GM18951 (cell line): ENCODE data around the gene SLC11A1.

Source experiments
- POLR2A ChIP-seq: IDR thresholded peaks from 4 replicates; pipeline ENCODE4 v1.6.1; 2011; ENCODE audit warnings: mild to moderate bottlenecking; ENCODE audit not compliant: insufficient read length, insufficient read depth; ENCODE audit errors: extremely low read depth
- in situ Hi-C: fragments of 300-500 bp; cut with MboI; formaldehyde crosslinking; loops from one replicate; pipeline ENCODE4 v1.12.0; 2022; ENCODE audit warnings: low sequenced_read_pairs, mixed read lengths, inconsistent platforms; ENCODE audit not compliant: unreplicated experiment

The SLC11A1 gene

DNA sequence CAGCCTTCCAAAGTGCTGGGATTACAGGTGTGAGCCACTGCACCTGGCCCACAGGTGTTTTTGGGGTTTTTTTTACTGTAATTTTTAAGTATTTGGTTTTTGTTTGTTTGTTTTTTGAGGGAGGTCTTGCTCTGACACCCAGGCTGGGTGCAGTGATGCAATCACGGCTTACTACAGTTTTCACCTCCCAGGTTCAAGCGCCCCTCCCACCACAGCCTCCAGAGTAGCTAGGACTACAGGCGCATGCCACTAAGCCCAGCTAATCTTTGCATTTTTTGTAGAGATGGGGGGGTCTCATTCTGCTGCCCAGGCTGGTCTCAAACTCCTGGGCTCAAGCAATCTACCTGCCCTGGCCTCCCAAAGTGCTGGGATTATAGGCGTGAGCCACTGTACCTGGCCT, 7.3 kb upstream of the SLC11A1 start:
- in situ Hi-C loops = no loop called here
- no peak for TF ChIP-seq POLR2A

DNA sequence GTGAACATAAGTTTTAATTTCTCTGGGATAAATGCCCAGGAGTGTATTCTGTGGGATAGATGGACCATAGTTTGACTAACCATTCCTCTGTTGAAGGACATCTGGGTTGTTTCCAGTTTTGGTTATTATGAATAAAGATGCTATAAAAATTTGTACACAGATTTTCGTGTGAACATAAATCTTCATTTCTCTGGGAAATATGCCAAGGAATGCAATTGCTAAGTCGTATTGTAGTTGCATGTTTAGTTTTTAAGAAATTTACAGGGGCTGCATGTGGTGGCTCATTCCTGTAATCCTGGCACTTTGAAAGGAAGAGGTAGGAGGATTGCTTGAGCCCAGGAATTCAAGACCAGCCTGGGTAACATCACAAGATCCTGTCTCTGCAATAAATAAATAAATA, 6.9 kb upstream of the SLC11A1 start:
- no peak for TF ChIP-seq POLR2A
- in situ Hi-C loops = no loop called here

DNA sequence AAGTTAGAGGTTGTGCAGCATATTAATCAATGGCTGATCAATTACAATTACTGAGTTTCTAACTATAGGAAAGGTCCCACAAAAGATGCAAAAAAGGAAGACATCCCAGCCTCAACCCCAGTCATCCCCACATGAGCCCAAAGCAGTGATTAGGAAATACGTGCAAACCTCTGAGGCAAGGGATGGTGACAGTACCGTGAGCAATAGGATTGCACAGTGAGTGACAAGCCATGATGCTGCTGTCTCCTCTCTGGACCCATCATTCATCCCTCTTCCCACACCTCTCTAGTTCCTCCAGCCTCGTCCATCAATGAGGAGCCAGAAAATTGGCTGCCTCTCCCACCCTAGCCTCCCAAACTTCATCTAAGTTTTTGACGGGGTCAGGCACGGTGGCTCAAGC, 4.0 kb upstream of the SLC11A1 start:
- TF ChIP-seq POLR2A = no peak
- in situ Hi-C loops = no loop called here

DNA sequence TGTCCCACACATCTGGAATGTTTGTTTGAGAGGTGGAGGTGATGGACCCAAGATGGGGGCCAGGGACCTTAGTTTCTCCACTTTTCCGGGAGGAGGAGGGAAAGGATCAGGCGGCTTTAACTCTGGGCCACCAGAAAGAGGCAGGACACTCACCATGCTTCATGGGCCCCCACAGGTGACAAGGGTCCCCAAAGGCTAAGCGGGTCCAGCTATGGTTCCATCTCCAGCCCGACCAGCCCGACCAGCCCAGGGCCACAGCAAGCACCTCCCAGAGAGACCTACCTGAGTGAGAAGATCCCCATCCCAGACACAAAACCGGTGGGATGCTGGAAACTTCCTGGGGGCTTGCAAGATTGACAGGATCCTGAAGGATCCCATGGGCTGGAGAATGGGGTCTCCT, 712 bp downstream of the SLC11A1 start:
- no peak for TF ChIP-seq POLR2A
- in situ Hi-C loops = loop anchor here (10.0 kb wide), 1 partner anchor 68 kb away; no protein-coding TSS in a partner anchor

DNA sequence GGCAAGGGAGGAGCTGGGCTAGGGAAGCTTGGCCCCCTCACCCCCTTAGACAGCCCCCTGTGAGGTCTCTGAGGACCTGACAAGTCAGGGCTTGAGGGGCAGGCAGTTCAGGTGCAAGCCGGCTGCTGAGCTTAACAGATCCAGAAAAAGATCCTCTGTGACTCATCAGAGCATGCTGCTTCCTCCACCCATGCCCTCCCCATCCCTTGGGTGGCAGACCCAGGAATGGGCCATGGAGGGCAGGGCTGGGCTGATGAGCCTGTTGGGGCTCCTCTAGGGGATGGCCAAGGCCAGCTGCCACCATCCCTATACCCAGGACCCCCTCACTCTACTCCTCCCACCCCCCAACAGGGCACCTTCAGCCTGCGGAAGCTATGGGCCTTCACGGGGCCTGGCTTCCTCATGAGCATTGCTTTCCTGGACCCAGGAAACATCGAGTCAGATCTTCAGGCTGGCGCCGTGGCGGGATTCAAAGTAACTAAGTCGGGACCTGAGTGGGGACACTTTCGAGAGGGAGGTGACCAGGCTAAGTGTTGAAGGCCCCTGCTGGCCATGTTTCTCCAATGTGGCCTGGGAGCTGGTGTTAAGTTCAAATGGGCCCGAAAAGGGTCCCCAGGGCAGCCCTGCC, 1.9 kb downstream of the SLC11A1 start:
- no peak for TF ChIP-seq POLR2A
- in situ Hi-C loops = loop anchor here (10.0 kb wide), 1 partner anchor 69 kb away; no protein-coding TSS in a partner anchor

DNA sequence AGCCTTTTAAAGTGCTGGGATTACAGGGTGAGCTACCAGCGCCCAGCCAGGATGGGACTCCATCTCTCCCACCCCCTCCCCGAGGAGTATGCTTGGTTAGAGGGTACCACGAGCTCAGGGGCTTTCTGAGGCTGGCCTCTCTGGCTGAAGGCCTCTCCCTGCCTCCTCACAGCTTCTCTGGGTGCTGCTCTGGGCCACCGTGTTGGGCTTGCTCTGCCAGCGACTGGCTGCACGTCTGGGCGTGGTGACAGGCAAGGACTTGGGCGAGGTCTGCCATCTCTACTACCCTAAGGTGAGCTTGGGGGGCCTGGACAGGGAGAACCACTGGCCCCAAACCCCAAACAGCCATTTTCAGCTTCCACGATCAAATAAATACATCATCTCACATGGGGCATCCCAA, 2.9 kb downstream of the SLC11A1 start:
- TF ChIP-seq POLR2A = no peak
- in situ Hi-C loops = loop anchor here (10.0 kb wide), 1 partner anchor 70 kb away; no protein-coding TSS in a partner anchor

DNA sequence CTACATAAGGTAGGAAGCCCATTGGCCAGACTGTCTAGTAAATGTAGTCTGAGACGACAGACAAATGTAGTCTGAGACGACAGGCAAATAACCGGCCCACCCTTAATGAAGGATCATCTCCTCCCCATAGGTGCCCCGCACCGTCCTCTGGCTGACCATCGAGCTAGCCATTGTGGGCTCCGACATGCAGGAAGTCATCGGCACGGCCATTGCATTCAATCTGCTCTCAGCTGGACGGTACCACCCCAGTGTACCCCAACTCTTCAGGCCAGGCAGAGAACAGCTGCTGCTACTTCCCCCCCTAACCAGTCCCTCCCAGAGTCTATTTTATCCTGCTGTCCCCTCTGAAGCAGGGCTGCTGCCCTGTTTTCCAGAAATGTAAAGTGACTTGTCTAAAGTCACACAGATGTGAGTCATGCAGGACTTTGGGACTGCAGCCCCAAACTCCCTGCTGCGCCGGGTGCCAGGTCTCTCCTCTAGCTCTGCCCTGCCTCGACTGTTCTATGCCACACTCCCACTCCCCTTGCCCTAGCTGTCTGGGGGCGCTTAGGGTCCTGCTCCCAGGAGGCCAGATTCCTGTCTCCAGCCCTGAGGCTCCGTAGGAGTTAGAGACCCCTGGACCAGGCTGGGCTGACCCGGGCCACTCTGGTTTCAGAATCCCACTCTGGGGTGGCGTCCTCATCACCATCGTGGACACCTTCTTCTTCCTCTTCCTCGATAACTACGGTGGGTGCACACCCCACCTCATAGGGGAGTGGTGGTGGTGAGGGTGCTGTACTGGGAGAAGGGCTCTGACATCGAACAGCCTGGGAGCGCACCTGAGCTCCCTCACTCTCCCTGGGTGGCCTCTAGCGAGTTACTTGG, 4.7 kb downstream of the SLC11A1 start:
- in situ Hi-C loops = loop anchor here (10.0 kb wide), 1 partner anchor 72 kb away; no protein-coding TSS in a partner anchor
- TF ChIP-seq POLR2A = no peak

DNA sequence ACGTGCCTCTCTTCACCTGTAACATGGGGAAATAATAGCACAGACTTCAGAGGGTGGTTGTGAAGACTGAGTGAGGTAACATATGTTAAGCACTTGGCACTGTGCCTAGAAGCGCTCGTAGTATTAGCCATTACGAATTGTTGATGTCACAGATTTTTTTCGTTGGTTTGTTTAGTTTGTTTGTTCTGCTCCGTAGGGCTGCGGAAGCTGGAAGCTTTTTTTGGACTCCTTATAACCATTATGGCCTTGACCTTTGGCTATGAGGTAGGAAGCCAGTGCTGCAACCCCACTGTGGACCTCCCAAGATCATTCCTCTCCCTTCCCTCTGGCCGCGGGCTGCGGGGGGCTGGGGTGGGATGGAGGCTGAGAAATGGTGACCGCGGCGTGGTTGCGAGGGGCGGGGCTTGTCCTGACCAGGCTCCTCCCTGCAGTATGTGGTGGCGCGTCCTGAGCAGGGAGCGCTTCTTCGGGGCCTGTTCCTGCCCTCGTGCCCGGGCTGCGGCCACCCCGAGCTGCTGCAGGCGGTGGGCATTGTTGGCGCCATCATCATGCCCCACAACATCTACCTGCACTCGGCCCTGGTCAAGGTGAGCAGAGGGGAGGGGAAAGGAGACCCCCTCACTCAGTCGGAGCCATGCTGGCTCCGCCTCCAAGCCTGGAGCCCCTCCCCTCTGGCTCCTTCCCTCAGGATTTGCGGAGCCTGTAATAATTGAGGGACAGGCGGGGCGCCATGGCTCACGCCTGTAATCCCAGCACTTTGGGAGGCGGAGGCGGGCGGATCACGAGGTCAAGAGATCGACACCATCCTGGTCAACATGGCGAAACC, 5.5 kb downstream of the SLC11A1 start:
- no peak for TF ChIP-seq POLR2A
- in situ Hi-C loops = loop anchor here (10.0 kb wide), 1 partner anchor 73 kb away; no protein-coding TSS in a partner anchor

DNA sequence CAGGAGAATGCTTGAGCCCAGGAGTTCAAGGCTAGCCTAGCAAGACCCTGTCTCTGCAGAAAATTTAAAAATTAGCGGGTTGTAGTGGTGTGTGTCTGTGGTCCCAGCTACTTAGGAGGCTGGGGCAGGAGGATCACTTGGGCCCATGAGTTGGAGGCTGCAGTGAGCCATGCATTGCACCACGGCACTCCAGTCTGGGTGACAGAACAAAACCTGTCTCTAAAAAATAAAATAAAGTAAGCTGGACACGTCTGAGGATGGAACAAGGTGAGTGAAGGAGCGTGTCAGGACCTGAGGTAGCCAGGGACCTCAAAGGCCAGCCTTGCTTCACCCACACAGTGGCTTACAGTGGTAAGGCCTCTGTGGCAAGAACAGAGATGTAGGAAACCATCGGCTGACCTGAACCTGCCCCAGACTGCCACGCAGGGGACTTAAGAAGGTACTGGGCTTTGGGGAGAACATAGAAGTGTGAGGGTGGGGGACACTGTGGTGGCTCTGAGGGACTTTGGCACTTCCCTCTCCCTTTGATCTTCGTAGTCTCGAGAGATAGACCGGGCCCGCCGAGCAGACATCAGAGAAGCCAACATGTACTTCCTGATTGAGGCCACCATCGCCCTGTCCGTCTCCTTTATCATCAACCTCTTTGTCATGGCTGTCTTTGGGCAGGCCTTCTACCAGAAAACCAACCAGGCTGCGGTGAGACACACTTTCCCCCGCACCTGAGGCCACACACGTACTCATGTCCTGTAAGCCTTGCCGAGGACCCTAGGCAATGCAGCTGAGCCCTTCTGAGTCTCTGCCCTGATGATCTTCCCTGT, 7.5 kb downstream of the SLC11A1 start:
- no peak for TF ChIP-seq POLR2A
- in situ Hi-C loops = loop anchor here (10.0 kb wide), 1 partner anchor 75 kb away; no protein-coding TSS in a partner anchor

DNA sequence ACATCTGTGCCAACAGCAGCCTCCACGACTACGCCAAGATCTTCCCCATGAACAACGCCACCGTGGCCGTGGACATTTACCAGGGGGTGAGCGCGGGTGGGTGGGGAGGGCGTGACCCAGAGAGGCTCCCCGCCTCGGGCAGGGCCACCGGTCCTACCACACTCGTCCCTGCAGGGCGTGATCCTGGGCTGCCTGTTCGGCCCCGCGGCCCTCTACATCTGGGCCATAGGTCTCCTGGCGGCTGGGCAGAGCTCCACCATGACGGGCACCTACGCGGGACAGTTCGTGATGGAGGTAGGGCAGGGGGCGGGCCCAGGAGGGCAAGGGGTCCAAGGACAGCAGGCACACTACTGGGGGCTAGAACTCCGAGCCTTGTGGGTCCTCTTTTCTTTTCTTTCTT, 9.1 kb downstream of the SLC11A1 start:
- in situ Hi-C loops = no loop called here
- TF ChIP-seq POLR2A = no peak

DNA sequence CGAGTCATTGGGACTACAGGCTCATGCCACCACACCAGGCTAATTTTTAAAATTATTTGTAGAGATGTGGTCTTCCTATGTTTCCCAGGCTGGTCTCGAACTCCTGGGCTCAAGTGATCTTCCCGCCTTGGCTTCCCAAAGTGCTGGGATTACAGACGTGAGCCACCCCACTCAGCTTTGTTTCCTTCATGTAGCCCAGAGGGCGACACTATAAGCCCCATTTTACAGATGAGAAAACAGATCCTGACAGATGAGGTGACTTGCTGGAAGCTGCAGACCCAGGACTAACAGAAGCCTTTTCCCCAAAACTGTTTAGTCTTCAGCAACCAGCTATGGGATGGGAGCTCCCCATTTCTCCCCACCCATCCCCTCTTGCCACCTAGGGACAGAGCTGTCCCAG, 10.4 kb downstream of the SLC11A1 start:
- in situ Hi-C loops = no loop called here
- no peak for TF ChIP-seq POLR2A

DNA sequence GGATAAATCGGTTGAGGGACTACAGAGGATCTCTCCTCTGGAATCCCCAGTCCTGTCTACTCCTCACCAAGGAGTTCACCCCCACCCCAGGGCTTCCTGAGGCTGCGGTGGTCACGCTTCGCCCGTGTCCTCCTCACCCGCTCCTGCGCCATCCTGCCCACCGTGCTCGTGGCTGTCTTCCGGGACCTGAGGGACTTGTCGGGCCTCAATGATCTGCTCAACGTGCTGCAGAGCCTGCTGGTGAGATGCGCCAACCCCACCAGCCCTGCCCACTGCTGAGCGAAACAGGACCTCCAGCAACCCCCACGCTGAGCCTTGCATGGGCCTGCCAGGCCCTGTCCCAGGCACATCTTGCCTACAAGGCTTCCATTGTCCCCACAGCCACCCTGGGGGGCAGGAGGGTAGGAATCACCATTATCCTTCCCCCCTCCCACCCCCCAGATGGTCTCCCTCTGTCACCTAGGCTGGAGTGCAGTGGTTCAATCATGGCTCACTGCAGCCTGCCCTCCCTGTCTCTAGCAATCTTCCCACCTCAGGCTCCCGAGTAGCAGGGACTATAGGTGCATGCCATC, 10.9 kb downstream of the SLC11A1 start:
- in situ Hi-C loops = no loop called here
- TF ChIP-seq POLR2A = no peak

DNA sequence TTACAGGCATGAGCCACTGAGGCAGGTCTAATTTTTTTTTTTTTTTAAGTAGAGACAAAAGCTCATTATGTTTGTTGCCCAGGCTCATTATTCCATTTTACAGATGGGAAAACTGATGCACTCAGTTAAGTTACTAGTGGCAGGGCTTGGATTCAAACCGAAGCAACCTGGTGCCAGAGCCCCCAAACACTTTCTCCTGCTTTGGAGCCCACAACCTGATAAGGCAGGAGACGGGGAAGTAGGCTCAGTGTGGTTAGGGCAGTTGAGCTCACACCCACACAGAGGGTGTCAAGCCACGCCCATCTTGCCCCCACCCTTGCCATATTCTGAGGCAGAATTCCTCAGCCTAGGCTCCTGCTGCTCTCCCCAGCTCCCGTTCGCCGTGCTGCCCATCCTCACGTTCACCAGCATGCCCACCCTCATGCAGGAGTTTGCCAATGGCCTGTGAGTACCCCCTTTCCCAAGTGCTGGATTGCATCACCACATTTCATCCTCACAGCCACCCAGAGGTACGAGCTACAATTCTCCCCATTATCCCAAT, 11.7 kb downstream of the SLC11A1 start:
- in situ Hi-C loops = no loop called here
- no peak for TF ChIP-seq POLR2A
